Transverse colon (tissue), 4 donors: ENCODE data around the gene CDKL2.

Experiments
- POLR2AphosphoS5 ChIP-seq, 3 donors: sonication (generic); formaldehyde crosslinking; IDR thresholded peaks; one replicate each; pipeline ENCODE4 v1.6.1; 2016; ENCODE audit warnings: antibody characterized with exemption in 3 of 3
- TF ChIP-seq, protein P1 (sequence below), 5 experiments: fragments of 200-600 bp in 3 of 5; fragments of 450-650 bp in 2 of 5; sonication (generic) in 3 of 5; IDR thresholded peaks; 1 replicate in 2 of 5; 2 replicates in 3 of 5; pipeline ENCODE4 v1.5.1; 2016 to 2017; ENCODE audit warnings: antibody characterized with exemption in 5 of 5, inconsistent platforms in 3 of 5, mild to moderate bottlenecking in 2 of 5, moderate library complexity in 1 of 5

- TF ChIP-seq, protein P1, sequence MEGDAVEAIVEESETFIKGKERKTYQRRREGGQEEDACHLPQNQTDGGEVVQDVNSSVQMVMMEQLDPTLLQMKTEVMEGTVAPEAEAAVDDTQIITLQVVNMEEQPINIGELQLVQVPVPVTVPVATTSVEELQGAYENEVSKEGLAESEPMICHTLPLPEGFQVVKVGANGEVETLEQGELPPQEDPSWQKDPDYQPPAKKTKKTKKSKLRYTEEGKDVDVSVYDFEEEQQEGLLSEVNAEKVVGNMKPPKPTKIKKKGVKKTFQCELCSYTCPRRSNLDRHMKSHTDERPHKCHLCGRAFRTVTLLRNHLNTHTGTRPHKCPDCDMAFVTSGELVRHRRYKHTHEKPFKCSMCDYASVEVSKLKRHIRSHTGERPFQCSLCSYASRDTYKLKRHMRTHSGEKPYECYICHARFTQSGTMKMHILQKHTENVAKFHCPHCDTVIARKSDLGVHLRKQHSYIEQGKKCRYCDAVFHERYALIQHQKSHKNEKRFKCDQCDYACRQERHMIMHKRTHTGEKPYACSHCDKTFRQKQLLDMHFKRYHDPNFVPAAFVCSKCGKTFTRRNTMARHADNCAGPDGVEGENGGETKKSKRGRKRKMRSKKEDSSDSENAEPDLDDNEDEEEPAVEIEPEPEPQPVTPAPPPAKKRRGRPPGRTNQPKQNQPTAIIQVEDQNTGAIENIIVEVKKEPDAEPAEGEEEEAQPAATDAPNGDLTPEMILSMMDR (IDR thresholded peaks at IDR 0.05): no peak
- no peak for TF ChIP-seq POLR2AphosphoS5 (IDR thresholded peaks at IDR 0.05)
Observed at GRCh38 chr4:75567725-75568124, 62.6 kb downstream of the CDKL2 start.
